ENCODE results near the gene TMEM35A. TPM values are rescaled to one million over a fixed set of nuclear protein-coding genes. Genes with fewer than 3 reads are reported as not detected.
"Not testable (repeated sequence)": the region's sequence is repeated elsewhere in the genome, so short reads cannot be mapped to it uniquely, and the experiment has no call there.

TMEM35A gene
- polyA plus RNA-seq, 1 donor from 2014 or later = 252 TPM

DNA sequence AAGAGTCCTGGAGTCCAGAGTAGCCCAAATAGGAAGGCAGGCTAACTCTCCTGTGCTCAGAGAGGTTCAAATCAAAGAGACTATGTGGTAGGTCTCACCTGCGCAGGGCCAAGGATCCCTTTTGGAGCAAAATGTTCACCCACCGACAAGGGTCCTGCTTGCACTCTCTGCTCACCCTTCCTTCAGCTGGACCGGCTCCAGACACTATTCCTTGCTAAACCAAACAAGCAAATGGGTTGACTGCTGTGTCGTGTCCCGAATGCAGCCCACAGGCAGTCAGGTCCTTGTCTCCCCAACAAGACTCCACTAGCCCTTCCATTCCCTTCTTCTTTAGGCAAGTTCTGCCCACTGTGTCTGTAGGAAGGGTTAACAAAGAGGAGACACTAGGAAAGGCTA lies 27.5 kb upstream of the TMEM35A start:
- no peak overlapping the region for H3K4me2 ChIP-seq (ENCODE audit: low read length)
- TF ChIP-seq SMC3 (conservative IDR thresholded peaks at IDR 0.05; ENCODE audit: poor library complexity) (no peak), POLR2AphosphoS5 (IDR thresholded peaks at IDR 0.05) (no peak), EP300 (conservative IDR thresholded peaks at IDR 0.05; ENCODE audit: poor library complexity, severe bottlenecking) (no peak)
- no peaks in the 10 kb centered on the region for H3F3A ChIP-seq (ENCODE audit: insufficient read depth, low read length, poor library complexity, severe bottlenecking)
- H3K27me3 ChIP-seq (ENCODE audit: insufficient read depth, low read depth, low read length) = no peaks in the 10 kb centered on the region
- H3K4me3 ChIP-seq (ENCODE audit: low read length) = peak overlapping the region; percentile 72
- no peak overlapping the region for H3K27ac ChIP-seq (ENCODE audit: low read length)
- no peaks in the 10 kb centered on the region for H3K36me3 ChIP-seq (ENCODE audit: insufficient read depth, low read length)
- H3K79me2 ChIP-seq (replicated peaks; ENCODE audit: insufficient read depth, low read length) = no peaks in the 10 kb centered on the region
- no peaks in the 10 kb centered on the region for H3K9me3 ChIP-seq (ENCODE audit: low read length)
- H3K9me2 ChIP-seq (ENCODE audit: insufficient read depth, low read length) = no peaks in the 10 kb centered on the region
- H2AFZ ChIP-seq (ENCODE audit: low read depth, low read length) = peak overlapping the region; percentile 27
- no peaks in the 10 kb centered on the region for H4K20me1 ChIP-seq (ENCODE audit: insufficient read depth)
- peak overlapping the region; percentile 48 for H3K9ac ChIP-seq (ENCODE audit: low read length)

DNA sequence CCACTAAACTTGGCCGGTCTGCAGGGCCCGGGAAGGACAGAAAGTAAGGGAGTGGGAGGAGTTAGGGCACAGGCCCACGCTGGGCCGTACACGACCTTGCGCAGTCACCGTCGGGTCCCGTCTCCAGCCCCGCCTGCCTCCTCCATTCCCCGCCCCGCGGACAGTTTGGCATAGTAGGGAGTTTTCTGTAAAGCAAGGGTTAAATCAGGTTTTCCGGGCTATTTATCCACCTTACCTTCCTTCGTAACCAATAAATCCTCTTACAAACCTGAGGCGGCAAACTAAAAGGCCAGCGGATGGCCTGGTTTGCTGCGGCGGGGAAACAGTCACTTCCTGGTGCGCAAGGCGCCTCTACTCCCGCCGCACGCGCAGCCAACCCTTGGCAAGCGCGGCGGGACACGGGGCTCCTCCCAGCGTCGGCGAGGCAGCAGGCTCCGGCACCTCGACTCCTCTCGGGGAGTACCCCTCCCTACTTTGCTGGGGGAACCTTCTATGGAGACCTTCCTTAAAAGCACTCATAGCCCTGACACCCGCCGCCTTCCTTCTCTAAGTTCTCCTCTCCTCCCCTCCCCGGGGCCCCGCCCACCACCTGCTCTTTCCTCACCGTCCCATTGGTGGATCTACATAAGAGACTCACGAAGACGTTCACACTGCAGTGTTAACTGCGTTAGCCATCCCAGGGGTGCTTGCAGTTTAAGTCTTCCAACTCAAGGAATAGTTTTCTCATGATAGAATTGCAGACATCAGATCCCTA lies 27.0 kb upstream of the TMEM35A start, which contains the start of gene TRMT2B:
Gene TRMT2B (minus strand): TSS at position 563 of the 754 bp plus-strand sequence. CDS start 9,822 bp downstream, outside the sequence.
- Histone ChIP-seq H3K27ac (ENCODE audit: low read length) (no peak within 1 kb of the TSS), H3K4me3 (ENCODE audit: low read length) (peak within 1 kb of the TSS; percentile 72), H3K27me3 (ENCODE audit: insufficient read depth, low read depth, low read length) (no peaks in the 10 kb centered on the region), H3K9me2 (ENCODE audit: insufficient read depth, low read length) (no peaks in the 10 kb centered on the region), H3F3A (ENCODE audit: insufficient read depth, low read length, poor library complexity, severe bottlenecking) (no peaks in the 10 kb centered on the region), H3K9me3 (ENCODE audit: low read length) (no peaks in the 10 kb centered on the region), H3K9ac (ENCODE audit: low read length) (peak within 1 kb of the TSS; percentile 48), H3K79me2 (replicated peaks; ENCODE audit: insufficient read depth, low read length) (no peaks in the 10 kb centered on the region), H4K20me1 (ENCODE audit: insufficient read depth) (no peaks in the 10 kb centered on the region), H2AFZ (ENCODE audit: low read depth, low read length) (peak within 1 kb of the TSS; percentile 27), H3K4me2 (ENCODE audit: low read length) (no peak within 1 kb of the TSS), H3K36me3 (ENCODE audit: insufficient read depth, low read length) (no peaks in the 10 kb centered on the region)
- TF ChIP-seq, protein P1, sequence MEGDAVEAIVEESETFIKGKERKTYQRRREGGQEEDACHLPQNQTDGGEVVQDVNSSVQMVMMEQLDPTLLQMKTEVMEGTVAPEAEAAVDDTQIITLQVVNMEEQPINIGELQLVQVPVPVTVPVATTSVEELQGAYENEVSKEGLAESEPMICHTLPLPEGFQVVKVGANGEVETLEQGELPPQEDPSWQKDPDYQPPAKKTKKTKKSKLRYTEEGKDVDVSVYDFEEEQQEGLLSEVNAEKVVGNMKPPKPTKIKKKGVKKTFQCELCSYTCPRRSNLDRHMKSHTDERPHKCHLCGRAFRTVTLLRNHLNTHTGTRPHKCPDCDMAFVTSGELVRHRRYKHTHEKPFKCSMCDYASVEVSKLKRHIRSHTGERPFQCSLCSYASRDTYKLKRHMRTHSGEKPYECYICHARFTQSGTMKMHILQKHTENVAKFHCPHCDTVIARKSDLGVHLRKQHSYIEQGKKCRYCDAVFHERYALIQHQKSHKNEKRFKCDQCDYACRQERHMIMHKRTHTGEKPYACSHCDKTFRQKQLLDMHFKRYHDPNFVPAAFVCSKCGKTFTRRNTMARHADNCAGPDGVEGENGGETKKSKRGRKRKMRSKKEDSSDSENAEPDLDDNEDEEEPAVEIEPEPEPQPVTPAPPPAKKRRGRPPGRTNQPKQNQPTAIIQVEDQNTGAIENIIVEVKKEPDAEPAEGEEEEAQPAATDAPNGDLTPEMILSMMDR (IDR thresholded peaks at IDR 0.05; ENCODE audit: poor library complexity, severe bottlenecking) = no peak
- TF ChIP-seq MXI1 (conservative IDR thresholded peaks at IDR 0.05; ENCODE audit: poor library complexity, severe bottlenecking) = peak; percentile 58

DNA sequence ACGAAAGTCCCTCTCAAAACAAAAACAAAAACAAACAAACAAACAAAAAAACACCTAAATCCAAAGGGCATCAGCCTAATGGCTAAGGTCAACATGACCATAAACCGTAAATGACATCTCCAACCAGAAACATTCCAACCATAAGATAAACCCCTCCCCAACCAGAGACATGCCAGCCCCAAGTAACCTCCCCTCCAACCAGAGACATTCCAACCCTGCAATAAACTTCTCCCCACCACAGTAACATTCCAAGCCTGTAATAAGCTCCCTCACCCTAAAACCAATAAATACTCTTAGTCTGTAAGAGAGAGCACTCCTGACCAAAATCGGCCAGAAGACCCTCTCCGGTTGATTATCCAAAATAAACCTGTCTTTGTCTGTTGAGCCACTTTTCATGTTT lies 22.1 kb upstream of the TMEM35A start:
- H3K4me3 ChIP-seq (ENCODE audit: low read length); H3K27me3 ChIP-seq (ENCODE audit: insufficient read depth, low read depth, low read length); H3F3A ChIP-seq (ENCODE audit: insufficient read depth, low read length, poor library complexity, severe bottlenecking); H3K4me2 ChIP-seq (ENCODE audit: low read length); H3K9ac ChIP-seq (ENCODE audit: low read length); H3K79me2 ChIP-seq (replicated peaks; ENCODE audit: insufficient read depth, low read length); H3K9me3 ChIP-seq (ENCODE audit: low read length); H3K27ac ChIP-seq (ENCODE audit: low read length); H3K9me2 ChIP-seq (ENCODE audit: insufficient read depth, low read length); H4K20me1 ChIP-seq (ENCODE audit: insufficient read depth); H2AFZ ChIP-seq (ENCODE audit: low read depth, low read length); H3K36me3 ChIP-seq (ENCODE audit: insufficient read depth, low read length): not testable (repeated sequence)

DNA sequence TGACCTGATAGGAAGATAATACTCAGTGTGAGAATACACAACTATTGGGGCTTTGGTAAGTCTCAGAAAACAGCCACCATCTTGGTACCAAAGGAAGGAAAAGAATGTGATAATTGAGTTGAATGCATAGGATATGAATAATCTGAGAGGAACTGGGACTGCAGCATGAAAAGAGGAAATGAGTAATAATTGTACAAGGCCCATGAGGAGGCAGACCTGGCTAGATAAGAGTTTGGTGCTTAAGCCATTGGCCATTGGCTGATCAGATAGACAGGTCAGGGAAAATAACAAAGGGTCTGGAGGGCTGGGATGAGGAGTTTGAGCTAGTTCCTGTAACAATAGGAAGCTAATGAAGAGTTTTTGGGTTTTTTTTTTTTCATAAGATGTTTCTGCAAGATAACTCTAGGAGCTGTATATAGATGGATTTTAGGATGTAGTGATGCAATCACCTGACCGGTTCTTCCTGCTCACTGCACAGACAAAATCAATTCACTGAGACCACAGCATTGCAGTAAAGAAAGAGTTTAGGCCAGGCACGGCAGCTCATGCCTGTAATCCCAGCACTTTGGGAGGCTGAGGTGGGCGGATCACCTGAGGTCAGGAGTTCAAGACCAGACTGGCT lies 21.5 kb upstream of the TMEM35A start:
- Histone ChIP-seq H3K9me2 (ENCODE audit: insufficient read depth, low read length) (no peaks in the 10 kb centered on the region), H3K4me2 (ENCODE audit: low read length) (no peak overlapping the region), H2AFZ (ENCODE audit: low read depth, low read length) (no peak overlapping the region)
- TF ChIP-seq, protein P2, sequence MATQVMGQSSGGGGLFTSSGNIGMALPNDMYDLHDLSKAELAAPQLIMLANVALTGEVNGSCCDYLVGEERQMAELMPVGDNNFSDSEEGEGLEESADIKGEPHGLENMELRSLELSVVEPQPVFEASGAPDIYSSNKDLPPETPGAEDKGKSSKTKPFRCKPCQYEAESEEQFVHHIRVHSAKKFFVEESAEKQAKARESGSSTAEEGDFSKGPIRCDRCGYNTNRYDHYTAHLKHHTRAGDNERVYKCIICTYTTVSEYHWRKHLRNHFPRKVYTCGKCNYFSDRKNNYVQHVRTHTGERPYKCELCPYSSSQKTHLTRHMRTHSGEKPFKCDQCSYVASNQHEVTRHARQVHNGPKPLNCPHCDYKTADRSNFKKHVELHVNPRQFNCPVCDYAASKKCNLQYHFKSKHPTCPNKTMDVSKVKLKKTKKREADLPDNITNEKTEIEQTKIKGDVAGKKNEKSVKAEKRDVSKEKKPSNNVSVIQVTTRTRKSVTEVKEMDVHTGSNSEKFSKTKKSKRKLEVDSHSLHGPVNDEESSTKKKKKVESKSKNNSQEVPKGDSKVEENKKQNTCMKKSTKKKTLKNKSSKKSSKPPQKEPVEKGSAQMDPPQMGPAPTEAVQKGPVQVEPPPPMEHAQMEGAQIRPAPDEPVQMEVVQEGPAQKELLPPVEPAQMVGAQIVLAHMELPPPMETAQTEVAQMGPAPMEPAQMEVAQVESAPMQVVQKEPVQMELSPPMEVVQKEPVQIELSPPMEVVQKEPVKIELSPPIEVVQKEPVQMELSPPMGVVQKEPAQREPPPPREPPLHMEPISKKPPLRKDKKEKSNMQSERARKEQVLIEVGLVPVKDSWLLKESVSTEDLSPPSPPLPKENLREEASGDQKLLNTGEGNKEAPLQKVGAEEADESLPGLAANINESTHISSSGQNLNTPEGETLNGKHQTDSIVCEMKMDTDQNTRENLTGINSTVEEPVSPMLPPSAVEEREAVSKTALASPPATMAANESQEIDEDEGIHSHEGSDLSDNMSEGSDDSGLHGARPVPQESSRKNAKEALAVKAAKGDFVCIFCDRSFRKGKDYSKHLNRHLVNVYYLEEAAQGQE (IDR thresholded peaks at IDR 0.05; ENCODE audit: borderline replicate concordance) = no peak
- no peak for TF ChIP-seq RAD21 (conservative IDR thresholded peaks at IDR 0.05)
- no peak for TF ChIP-seq SMC3 (conservative IDR thresholded peaks at IDR 0.05; ENCODE audit: poor library complexity)
- TF ChIP-seq TAF1 (IDR thresholded peaks at IDR 0.05; ENCODE audit: low read depth) = no peak
- TF ChIP-seq EZH2 (IDR thresholded peaks at IDR 0.05; ENCODE audit: borderline replicate concordance, insufficient read depth, low read length, poor library complexity, severe bottlenecking) = no peak
- TF ChIP-seq POLR2AphosphoS5 (IDR thresholded peaks at IDR 0.05) = no peak
- TF ChIP-seq EP300 (conservative IDR thresholded peaks at IDR 0.05; ENCODE audit: poor library complexity, severe bottlenecking) = no peak
- TF ChIP-seq, protein P1 (IDR thresholded peaks at IDR 0.05; ENCODE audit: poor library complexity, severe bottlenecking) = no peak

More for the DNA sequence above, 21.5 kb upstream of the TMEM35A start:
- Histone ChIP-seq H3K27me3 (ENCODE audit: insufficient read depth, low read depth, low read length) (no peaks in the 10 kb centered on the region), H3K79me2 (replicated peaks; ENCODE audit: insufficient read depth, low read length) (no peaks in the 10 kb centered on the region), H3F3A (ENCODE audit: insufficient read depth, low read length, poor library complexity, severe bottlenecking) (no peaks in the 10 kb centered on the region), H4K20me1 (ENCODE audit: insufficient read depth) (no peaks in the 10 kb centered on the region), H3K36me3 (ENCODE audit: insufficient read depth, low read length) (no peaks in the 10 kb centered on the region), H3K4me3 (ENCODE audit: low read length) (no peak overlapping the region), H3K27ac (ENCODE audit: low read length) (no peak overlapping the region), H3K9ac (ENCODE audit: low read length) (no peak overlapping the region), H3K9me3 (ENCODE audit: low read length) (no peaks in the 10 kb centered on the region)

Data from neural cell (in vitro differentiated cells).